ENCODE measurements around the gene CDC73. TPM values are rescaled to one million over a fixed set of nuclear protein-coding genes. Genes with fewer than 3 reads are reported as not detected.

CDC73 gene
- total RNA-seq, result 10 to 100 TPM; 51.8 to 53.8 TPM

GRCh38 chr1:193121616-193122593 lies at the start of gene CDC73:
CDC73 (plus strand) TSS chr1:193122031; CDS start chr1:193122201, 170 bp downstream.
- Mint-ChIP-seq H3K4me1 (ENCODE audit: low read depth) (peaks cover 45% of the 10 kb centered on the region), H3K27ac (peak within 1 kb of the TSS; percentile 94), H3K36me3 (ENCODE audit: low read depth) (peaks cover 22% of the 10 kb centered on the region), H3K9me3 (ENCODE audit: insufficient read depth) (no peaks in the 10 kb centered on the region), H3K27me3 (ENCODE audit: low read depth) (peaks cover 14% of the 10 kb centered on the region), H3K4me3 (peak within 1 kb of the TSS; percentile 99)
- ATAC-seq (peak; percentile 98), DNase-seq (peak; percentile 97)
- CTCF ChIA-PET, result interaction anchor here (0.6 to 2.8 kb wide), 11 partner anchors 10 to 315 kb away, joined by 3 to 14 read pairs (median 5); partner anchors contain the start of genes GLRX2, RO60 and UCHL5
- POLR2A ChIA-PET, result interaction anchor here (1.0 to 2.4 kb wide), 4 partner anchors 17 to 63 kb away, joined by 3 to 20 read pairs (median 4); partner anchors contain the start of genes GLRX2, RO60 and UCHL5

GRCh38 chr1:193077991-193078390 lies 43.8 kb upstream of the CDC73 start:
- peaks cover 8% of the 10 kb centered on the region for H3K9me3 Mint-ChIP-seq (ENCODE audit: insufficient read depth)
- H3K4me3 Mint-ChIP-seq, result no peak overlapping the region
- peaks cover 58% of the 10 kb centered on the region for H3K36me3 Mint-ChIP-seq (ENCODE audit: low read depth)
- no peak for ATAC-seq
- H3K4me1 Mint-ChIP-seq (ENCODE audit: low read depth), result no peaks in the 10 kb centered on the region
- no peak overlapping the region for H3K27ac Mint-ChIP-seq
- ChIA-PET POLR2A (no interaction called here), CTCF (no interaction called here)
- H3K27me3 Mint-ChIP-seq (ENCODE audit: low read depth), result no peaks in the 10 kb centered on the region
- no peak for DNase-seq

- ATAC-seq, result no peak
- no peak overlapping the region for H3K4me3 Mint-ChIP-seq
- peaks cover 8% of the 10 kb centered on the region for H3K9me3 Mint-ChIP-seq (ENCODE audit: insufficient read depth)
- peaks cover 61% of the 10 kb centered on the region for H3K36me3 Mint-ChIP-seq (ENCODE audit: low read depth)
- POLR2A ChIA-PET, result no interaction called here
- no peaks in the 10 kb centered on the region for H3K27me3 Mint-ChIP-seq (ENCODE audit: low read depth)
- no peak overlapping the region for H3K27ac Mint-ChIP-seq
- CTCF ChIA-PET, result no interaction called here
- no peaks in the 10 kb centered on the region for H3K4me1 Mint-ChIP-seq (ENCODE audit: low read depth)
- DNase-seq, result no peak
These were observed 42.6 kb upstream of the CDC73 start for GRCh38 chr1:193079187-193079586.

- CTCF ChIA-PET, result no interaction called here
- H3K27me3 Mint-ChIP-seq (ENCODE audit: low read depth), result no peaks in the 10 kb centered on the region
- POLR2A ChIA-PET, result interaction anchor here (0.6 kb wide), 1 partner anchor 177 kb away, joined by 3 read pairs; no protein-coding TSS in a partner anchor
- no peak overlapping the region for H3K4me3 Mint-ChIP-seq
- peaks cover 42% of the 10 kb centered on the region for H3K36me3 Mint-ChIP-seq (ENCODE audit: low read depth)
- H3K4me1 Mint-ChIP-seq (ENCODE audit: low read depth), result no peaks in the 10 kb centered on the region
- ATAC-seq (no peak), DNase-seq (no peak)
- peaks cover 3% of the 10 kb centered on the region for H3K9me3 Mint-ChIP-seq (ENCODE audit: insufficient read depth)
- H3K27ac Mint-ChIP-seq, result no peak overlapping the region
These were observed 38.3 kb upstream of the CDC73 start for GRCh38 chr1:193083365-193084088.

- Mint-ChIP-seq H3K4me3 (no peak overlapping the region), H3K36me3 (ENCODE audit: low read depth) (peaks cover 29% of the 10 kb centered on the region), H3K9me3 (ENCODE audit: insufficient read depth) (no peaks in the 10 kb centered on the region), H3K27me3 (ENCODE audit: low read depth) (no peaks in the 10 kb centered on the region), H3K4me1 (ENCODE audit: low read depth) (no peaks in the 10 kb centered on the region), H3K27ac (no peak overlapping the region)
- POLR2A ChIA-PET, result no interaction called here
- ATAC-seq (no peak), DNase-seq (no peak)
- CTCF ChIA-PET, result interaction anchor here (1.5 kb wide), 1 partner anchor 15 kb away, joined by 3 read pairs; no protein-coding TSS in a partner anchor
These were observed 36.6 kb upstream of the CDC73 start for GRCh38 chr1:193085263-193085662.

GRCh38 chr1:193086342-193086741 lies 35.5 kb upstream of the CDC73 start:
- no peak overlapping the region for H3K27ac Mint-ChIP-seq
- no peak overlapping the region for H3K4me3 Mint-ChIP-seq
- no peaks in the 10 kb centered on the region for H3K27me3 Mint-ChIP-seq (ENCODE audit: low read depth)
- peaks cover 26% of the 10 kb centered on the region for H3K36me3 Mint-ChIP-seq (ENCODE audit: low read depth)
- no peak for ATAC-seq
- H3K4me1 Mint-ChIP-seq (ENCODE audit: low read depth), result no peaks in the 10 kb centered on the region
- CTCF ChIA-PET, result interaction anchor here (1.5 kb wide), 1 partner anchor 17 kb away, joined by 3 read pairs; no protein-coding TSS in a partner anchor
- POLR2A ChIA-PET, result interaction anchor here (1.0 kb wide), 1 partner anchor 27 kb away, joined by 3 read pairs; the partner anchor contains the start of gene UCHL5
- H3K9me3 Mint-ChIP-seq (ENCODE audit: insufficient read depth), result no peaks in the 10 kb centered on the region
- no peak for DNase-seq

- H3K9me3 Mint-ChIP-seq (ENCODE audit: insufficient read depth), result no peaks in the 10 kb centered on the region
- POLR2A ChIA-PET, result no interaction called here
- no peak for ATAC-seq
- no peaks in the 10 kb centered on the region for H3K4me1 Mint-ChIP-seq (ENCODE audit: low read depth)
- no peak overlapping the region for H3K27ac Mint-ChIP-seq
- peaks cover 18% of the 10 kb centered on the region for H3K36me3 Mint-ChIP-seq (ENCODE audit: low read depth)
- no peak overlapping the region for H3K4me3 Mint-ChIP-seq
- no peak for DNase-seq
- H3K27me3 Mint-ChIP-seq (ENCODE audit: low read depth), result no peaks in the 10 kb centered on the region
- CTCF ChIA-PET, result interaction anchor here (0.6 to 0.7 kb wide), 2 partner anchors 12 to 17 kb away, joined by 5 read pairs; no protein-coding TSS in a partner anchor
These were observed 33.9 kb upstream of the CDC73 start for GRCh38 chr1:193087893-193088292.

- Mint-ChIP-seq H3K27me3 (ENCODE audit: low read depth) (no peaks in the 10 kb centered on the region), H3K4me1 (ENCODE audit: low read depth) (no peaks in the 10 kb centered on the region), H3K36me3 (ENCODE audit: low read depth) (peaks cover 14% of the 10 kb centered on the region), H3K4me3 (no peak overlapping the region), H3K27ac (no peak overlapping the region), H3K9me3 (ENCODE audit: insufficient read depth) (no peaks in the 10 kb centered on the region)
- ChIA-PET CTCF (no interaction called here), POLR2A (no interaction called here)
- DNase-seq (no peak), ATAC-seq (no peak)
These were observed 31.0 kb upstream of the CDC73 start for GRCh38 chr1:193090865-193091264.

- CTCF ChIA-PET, result no interaction called here
- H3K4me1 Mint-ChIP-seq (ENCODE audit: low read depth), result no peaks in the 10 kb centered on the region
These were observed 27.7 kb upstream of the CDC73 start for GRCh38 chr1:193094112-193094511.

GRCh38 chr1:193102662-193103061 lies 19.2 kb upstream of the CDC73 start:
- no peak for DNase-seq
- H3K4me1 Mint-ChIP-seq (ENCODE audit: low read depth), result peaks cover 18% of the 10 kb centered on the region
- ChIA-PET POLR2A (interaction anchor here (3.1 kb wide), 1 partner anchor 44 kb away, joined by 13 read pairs; the partner anchor contains the start of genes RO60 and UCHL5), CTCF (interaction anchor here (1.3 to 3.1 kb wide), 3 partner anchors 9 to 19 kb away, joined by 3 to 14 read pairs (median 4); partner anchors contain the start of gene CDC73)
- peaks cover 3% of the 10 kb centered on the region for H3K27me3 Mint-ChIP-seq (ENCODE audit: low read depth)
- no peaks in the 10 kb centered on the region for H3K9me3 Mint-ChIP-seq (ENCODE audit: insufficient read depth)
- no peak overlapping the region for H3K27ac Mint-ChIP-seq
- peaks cover 25% of the 10 kb centered on the region for H3K36me3 Mint-ChIP-seq (ENCODE audit: low read depth)
- ATAC-seq, result no peak
- H3K4me3 Mint-ChIP-seq, result no peak overlapping the region

More at GRCh38 chr1:193094112-193094511, 27.7 kb upstream of the CDC73 start:
- Mint-ChIP-seq H3K4me3 (no peak overlapping the region), H3K27me3 (ENCODE audit: low read depth) (no peaks in the 10 kb centered on the region), H3K9me3 (ENCODE audit: insufficient read depth) (no peaks in the 10 kb centered on the region), H3K36me3 (ENCODE audit: low read depth) (peaks cover 32% of the 10 kb centered on the region), H3K27ac (no peak overlapping the region)
- POLR2A ChIA-PET, result no interaction called here
- DNase-seq (no peak), ATAC-seq (no peak)

- ATAC-seq, result no peak
- H3K4me1 Mint-ChIP-seq (ENCODE audit: low read depth), result peaks cover 18% of the 10 kb centered on the region
- CTCF ChIA-PET, result interaction anchor here (0.5 to 3.1 kb wide), 5 partner anchors 16 to 950 kb away, joined by 3 to 14 read pairs (median 3); partner anchors contain the start of gene CDC73
- peaks cover 19% of the 10 kb centered on the region for H3K36me3 Mint-ChIP-seq (ENCODE audit: low read depth)
- peaks cover 8% of the 10 kb centered on the region for H3K27me3 Mint-ChIP-seq (ENCODE audit: low read depth)
- H3K9me3 Mint-ChIP-seq (ENCODE audit: insufficient read depth), result no peaks in the 10 kb centered on the region
- POLR2A ChIA-PET, result interaction anchor here (0.6 to 3.1 kb wide), 5 partner anchors 11 to 45 kb away, joined by 3 to 13 read pairs (median 6); partner anchors contain the start of genes CDC73, RO60 and UCHL5
- peak overlapping the region; percentile 94 for H3K4me3 Mint-ChIP-seq
- no peak for DNase-seq
- no peak overlapping the region for H3K27ac Mint-ChIP-seq
These were observed 17.9 kb upstream of the CDC73 start for GRCh38 chr1:193103759-193104501.

Data from activated CD8-positive, alpha-beta T cell treated with anti-CD3 and anti-CD28 coated beads, Interleukin-2, amount 10 ng/mL, durations not matched to agents 7 days and 5 days (primary cell).